GM18870 (cell line): ENCODE data around the gene NDUFB4.

Source experiments
- ATAC-seq: cut with Tn5 transposase; IDR thresholded peaks from one replicate; pipeline ENCODE4 v1.9.1; 2021; ENCODE audit warnings: moderate library complexity; ENCODE audit not compliant: unreplicated experiment

NDUFB4 gene

GRCh38 chr3:120596116-120596852 lies at the start of gene NDUFB4:
TSS of gene NDUFB4 (plus strand) at chr3:120596336. CDS start at chr3:120596360, 24 bp downstream.
- peak; percentile 92 for ATAC-seq

GRCh38 chr3:120550546-120550945 lies 45.6 kb upstream of the NDUFB4 start:
- ATAC-seq = no peak

- ATAC-seq = no peak
These were observed 43.7 kb upstream of the NDUFB4 start for GRCh38 chr3:120552184-120553172.

DNA sequence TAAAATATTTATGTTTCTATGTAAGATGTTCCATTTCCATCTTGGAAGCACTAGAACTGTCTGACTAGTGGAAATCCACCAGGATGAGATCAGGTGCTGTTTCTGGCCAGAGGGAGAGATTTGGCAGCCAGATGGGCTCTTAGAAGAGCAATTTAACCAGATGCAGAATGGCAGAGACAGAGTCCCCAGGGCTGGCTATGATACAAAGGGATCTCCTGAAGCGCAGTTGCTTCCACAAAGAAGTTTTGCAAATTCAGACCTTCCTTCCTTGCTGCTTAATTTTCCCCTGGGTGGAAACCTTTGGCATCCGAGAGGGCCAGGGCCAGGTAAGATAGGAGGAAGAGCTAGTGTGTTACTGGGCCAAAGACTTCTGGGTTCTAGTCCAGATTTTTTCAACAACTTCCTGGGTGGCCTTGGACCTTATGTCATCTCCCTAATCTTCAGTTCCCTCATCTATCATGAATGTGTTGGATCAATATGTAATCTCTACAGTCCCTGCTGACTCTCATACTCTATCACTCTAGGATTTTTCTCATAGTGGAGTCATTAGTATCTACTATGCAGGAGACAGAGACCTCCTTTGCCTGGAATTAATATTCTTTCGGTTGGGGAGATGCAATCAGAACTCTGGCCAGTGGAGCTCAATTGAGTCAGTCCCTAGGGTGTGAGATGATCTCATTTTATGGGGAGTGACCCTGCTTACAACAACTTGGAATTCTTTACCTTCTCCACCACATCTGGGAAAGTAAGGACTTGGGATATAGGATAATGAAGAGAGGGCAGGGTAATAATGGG lies 41.1 kb upstream of the NDUFB4 start:
- no peak for ATAC-seq

- ATAC-seq = no peak
These were observed 40.3 kb upstream of the NDUFB4 start for GRCh38 chr3:120555657-120556509.

DNA sequence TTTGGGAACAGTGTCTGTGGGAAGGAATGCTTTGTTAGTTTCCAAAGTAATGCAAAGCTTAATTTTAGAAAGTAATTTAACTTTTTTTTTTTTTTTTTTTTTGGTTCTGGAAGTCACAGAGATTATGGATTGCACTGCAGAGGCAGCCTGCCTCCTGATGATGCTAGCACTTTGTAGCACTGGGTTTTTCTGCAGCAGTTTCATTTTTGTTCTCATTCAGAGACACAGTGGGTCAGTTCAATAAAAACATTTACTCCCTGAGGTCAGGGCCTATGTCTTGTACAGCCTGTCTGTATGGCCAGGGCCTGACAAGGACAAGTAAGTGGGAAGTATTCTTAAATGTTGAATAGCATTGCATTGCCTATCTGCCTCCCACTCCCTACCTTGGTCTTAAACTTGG lies 39.0 kb upstream of the NDUFB4 start:
- ATAC-seq = no peak

DNA sequence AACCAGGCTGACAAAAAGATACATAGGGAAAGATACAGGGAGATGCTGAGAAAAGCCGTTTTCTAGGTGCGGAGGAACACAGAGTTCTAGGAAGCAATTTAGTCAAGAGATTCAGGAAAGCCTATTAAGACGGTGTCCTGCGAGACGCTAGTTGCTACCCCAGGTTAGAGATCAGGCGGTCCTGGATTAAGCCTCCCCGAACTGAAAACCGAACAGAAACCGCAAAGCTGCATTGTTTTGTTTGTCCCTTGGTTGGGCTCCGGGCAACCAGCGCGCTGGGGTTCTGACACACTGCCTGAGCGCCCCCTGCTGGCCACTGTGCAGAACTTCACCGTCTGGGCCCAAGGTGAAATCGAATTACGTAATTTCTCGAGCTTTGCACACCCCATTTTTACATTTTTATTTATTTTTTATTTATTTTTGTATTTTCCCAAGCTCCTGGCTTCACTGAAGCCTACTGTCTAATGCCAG lies 37.3 kb upstream of the NDUFB4 start:
- ATAC-seq = peak; percentile 84

GRCh38 chr3:120559242-120560061 lies 36.7 kb upstream of the NDUFB4 start:
- peak; percentile 36 for ATAC-seq

- ATAC-seq = no peak
These were observed 35.6 kb upstream of the NDUFB4 start for GRCh38 chr3:120560304-120561250.

DNA sequence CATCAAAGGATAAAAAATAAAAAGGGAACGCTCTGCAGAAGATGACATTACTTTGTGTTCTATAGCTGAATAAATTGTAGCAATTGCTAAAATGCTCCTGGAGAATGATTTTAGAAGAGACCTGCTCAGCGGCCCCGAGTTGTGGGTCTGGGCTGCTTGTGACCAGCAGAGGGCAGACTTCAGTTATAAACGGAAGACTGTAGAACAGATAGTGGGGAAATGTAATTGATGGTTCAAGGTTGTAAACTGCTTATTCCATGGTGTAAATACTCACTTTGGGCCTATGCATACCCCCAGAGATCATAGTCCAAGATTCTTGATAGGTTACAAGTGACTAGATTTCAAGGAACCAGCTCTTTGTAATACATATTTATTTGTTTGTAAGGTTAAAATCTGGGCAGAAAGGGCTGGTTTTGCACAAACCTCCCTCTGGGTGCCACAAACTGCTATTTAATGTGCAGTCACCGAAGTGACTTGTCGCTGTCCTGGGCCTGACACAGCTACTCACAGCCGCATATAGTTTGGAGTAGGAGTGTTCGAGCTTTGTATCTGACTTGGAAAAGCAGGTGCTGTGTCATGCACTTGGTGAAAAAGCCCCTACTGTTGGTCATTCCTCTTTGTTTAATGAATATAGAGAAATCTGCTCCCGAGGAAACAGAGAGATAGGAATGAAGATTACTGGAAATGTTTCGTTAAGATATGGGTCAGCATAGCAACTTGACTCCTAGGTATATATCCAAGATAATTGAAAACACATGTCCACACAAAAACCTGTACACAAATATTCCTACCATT lies 34.7 kb upstream of the NDUFB4 start:
- peak; percentile 55 for ATAC-seq

DNA sequence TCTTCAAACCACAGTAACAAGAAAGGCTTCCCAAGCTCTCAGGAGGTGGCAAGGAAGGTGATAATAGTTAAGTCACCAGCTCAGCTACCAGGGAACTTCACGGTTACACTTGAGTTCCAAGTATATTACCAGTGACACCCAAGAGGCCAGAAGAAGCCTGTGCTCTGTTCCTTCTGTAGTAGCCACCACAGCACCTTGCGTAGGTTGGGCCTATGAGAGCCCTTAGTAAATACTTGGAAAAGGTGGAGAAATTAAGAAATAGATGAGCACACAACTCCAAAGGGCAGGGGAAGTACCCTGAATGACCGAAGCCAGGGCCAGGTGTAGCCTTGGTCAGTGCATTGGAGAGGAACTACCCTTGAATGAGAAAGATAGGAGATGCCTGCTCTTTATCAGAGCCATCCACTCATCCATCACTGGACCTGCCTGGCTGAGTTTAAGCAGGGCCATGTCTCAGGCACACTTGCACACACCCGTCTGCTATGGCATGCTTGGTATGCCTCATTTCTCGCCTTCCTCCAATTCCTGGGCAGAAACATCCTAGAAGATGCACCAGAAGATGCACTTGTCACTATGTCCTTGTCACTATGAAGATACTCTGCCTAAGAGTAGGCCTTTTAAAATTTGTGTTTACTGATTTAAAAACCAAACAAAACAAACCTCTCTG lies 32.6 kb upstream of the NDUFB4 start:
- ATAC-seq = no peak

DNA sequence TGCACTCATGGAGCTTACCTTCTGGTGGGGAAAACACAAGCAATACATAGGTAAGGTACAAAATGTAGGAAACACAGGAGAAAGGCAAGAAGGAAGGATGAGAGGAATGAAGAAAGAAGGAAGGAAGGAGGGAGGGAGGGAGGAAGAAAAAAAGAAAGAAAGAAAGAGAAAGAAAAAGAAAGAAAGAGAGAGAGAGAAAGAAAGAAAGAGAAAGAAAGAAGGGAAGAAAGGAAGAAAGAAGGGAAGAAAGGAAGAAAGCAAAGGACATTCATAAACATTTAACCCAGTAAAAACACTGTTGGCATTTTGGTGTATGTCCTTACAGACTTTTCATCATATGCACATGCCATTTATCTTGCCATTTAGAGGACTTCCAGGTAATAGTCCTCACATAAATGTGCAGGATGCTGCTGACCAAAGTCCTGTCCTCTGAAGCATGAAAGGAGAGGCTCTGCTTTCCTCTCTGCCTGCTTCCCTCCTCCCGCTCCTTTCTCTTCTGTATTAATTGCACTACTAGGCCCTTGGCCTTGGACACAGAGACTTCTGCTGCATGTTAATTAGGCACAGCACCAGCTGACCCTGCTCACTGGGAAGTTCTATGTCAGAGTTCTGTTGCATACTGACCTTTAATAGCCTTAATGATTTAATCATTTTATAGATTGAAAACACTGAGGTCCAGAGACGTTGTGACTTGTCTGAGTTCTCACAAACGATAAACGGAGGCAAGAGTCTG lies 29.7 kb upstream of the NDUFB4 start:
- ATAC-seq = no peak

DNA sequence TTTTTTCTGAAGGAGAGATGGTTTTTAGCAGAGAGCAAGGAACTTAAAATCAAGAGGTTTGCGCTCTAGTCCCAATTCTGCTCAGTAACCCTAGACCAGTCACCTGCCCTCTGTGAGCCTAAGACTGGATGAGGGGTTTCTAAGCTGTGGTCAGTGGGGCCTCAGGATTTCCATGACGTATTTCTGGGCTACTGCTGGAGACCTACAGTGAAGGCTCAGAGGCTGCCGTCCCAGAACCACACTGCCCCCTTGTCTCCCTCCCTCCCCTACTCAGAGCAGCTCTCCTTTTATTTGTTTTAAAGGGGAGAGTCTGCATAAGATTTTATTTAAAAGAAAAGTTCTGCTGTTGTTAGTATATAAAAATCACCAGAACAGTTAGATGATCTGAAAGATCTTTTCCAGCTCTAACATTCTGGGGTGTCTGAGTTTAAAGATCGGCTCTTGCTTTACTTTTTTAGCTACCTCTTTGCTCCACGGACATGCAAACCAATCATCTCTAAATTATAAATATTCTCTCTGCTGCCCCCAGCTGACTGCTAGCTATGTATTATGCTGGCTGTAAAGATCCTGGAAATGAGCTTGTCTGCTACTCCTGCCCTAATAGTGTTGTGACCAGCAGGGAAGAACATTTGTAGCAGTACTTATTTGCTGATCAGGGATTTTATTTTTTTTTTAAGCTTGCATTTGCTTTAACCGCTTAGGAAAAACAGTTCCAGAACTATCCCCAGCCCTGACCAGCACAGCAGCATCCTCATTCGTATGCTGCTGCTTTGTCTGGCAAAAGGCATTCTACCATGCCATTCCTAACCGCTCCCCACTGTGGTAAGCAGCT lies 28.6 kb upstream of the NDUFB4 start:
- peak; percentile 81 for ATAC-seq

DNA sequence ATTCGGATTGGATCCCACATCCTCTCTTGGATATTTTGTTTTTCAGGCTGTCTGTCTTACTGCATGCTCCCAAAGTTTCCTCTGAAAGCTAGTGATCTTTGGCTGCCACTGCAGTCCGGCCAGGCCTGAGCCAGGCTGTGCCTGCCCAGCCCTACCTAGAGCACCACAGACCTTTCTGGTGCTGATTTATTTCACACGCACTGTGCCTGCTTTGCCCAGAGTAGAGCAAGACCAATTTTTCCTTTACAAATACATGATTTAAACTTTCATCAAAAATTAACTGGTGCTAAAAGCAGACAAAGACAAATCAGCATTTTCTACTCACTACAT lies 28.0 kb upstream of the NDUFB4 start:
- no peak for ATAC-seq

GRCh38 chr3:120568598-120568997 lies 27.5 kb upstream of the NDUFB4 start:
- no peak for ATAC-seq
